ENCODE data around the gene CD34.
A peak's percentile ranks its signal among the peaks of the same experiment; 100 is the strongest.

CD34 gene

GRCh38 chr1:207919523-207920170 is 8.7 kb upstream of the CD34 start:
- TF ChIP-seq CTCF (IDR thresholded peaks at IDR 0.05; ENCODE audit: low read depth, low read length) = no peak
- no peaks in the 10 kb centered on the region for H3K9me3 ChIP-seq (ENCODE audit: severe bottlenecking)
- H3K36me3 ChIP-seq = no peaks in the 10 kb centered on the region
- DNase-seq = peak; percentile 67
- H3K27me3 ChIP-seq (ENCODE audit: insufficient read depth, low read depth, severe bottlenecking) = no peaks in the 10 kb centered on the region
- peak overlapping the region; percentile 65 for H3K27ac ChIP-seq
- no peak overlapping the region for H3K4me3 ChIP-seq (ENCODE audit: low read depth, low read length)

- no peaks in the 10 kb centered on the region for H3K36me3 ChIP-seq
- TF ChIP-seq CTCF (IDR thresholded peaks at IDR 0.05; ENCODE audit: low read depth, low read length) = no peak
- no peaks in the 10 kb centered on the region for H3K9me3 ChIP-seq (ENCODE audit: severe bottlenecking)
- DNase-seq = no peak
- no peaks in the 10 kb centered on the region for H3K27me3 ChIP-seq (ENCODE audit: insufficient read depth, low read depth, severe bottlenecking)
- no peak overlapping the region for H3K4me3 ChIP-seq (ENCODE audit: low read depth, low read length)
- peak overlapping the region; percentile 65 for H3K27ac ChIP-seq
Measured at GRCh38 chr1:207918581-207918980, 7.7 kb upstream of the CD34 start.

GRCh38 chr1:207918011-207918410 is 7.1 kb upstream of the CD34 start:
- Histone ChIP-seq H3K27me3 (ENCODE audit: insufficient read depth, low read depth, severe bottlenecking) (no peaks in the 10 kb centered on the region), H3K27ac (peak overlapping the region; percentile 65), H3K9me3 (ENCODE audit: severe bottlenecking) (no peaks in the 10 kb centered on the region), H3K36me3 (no peaks in the 10 kb centered on the region), H3K4me3 (ENCODE audit: low read depth, low read length) (no peak overlapping the region)
- no peak for TF ChIP-seq CTCF (IDR thresholded peaks at IDR 0.05; ENCODE audit: low read depth, low read length)
- peak; percentile 83 for DNase-seq

GRCh38 chr1:207917080-207917479 is 6.2 kb upstream of the CD34 start:
- Histone ChIP-seq H3K9me3 (ENCODE audit: severe bottlenecking) (no peaks in the 10 kb centered on the region), H3K36me3 (no peaks in the 10 kb centered on the region), H3K27me3 (ENCODE audit: insufficient read depth, low read depth, severe bottlenecking) (no peaks in the 10 kb centered on the region), H3K27ac (peak overlapping the region; percentile 65; the same call in 1 of the 2 replicates), H3K4me3 (ENCODE audit: low read depth, low read length) (no peak overlapping the region)
- TF ChIP-seq CTCF (IDR thresholded peaks at IDR 0.05; ENCODE audit: low read depth, low read length) = no peak
- no peak for DNase-seq

GRCh38 chr1:207913951-207914350 is 3.0 kb upstream of the CD34 start:
- Histone ChIP-seq H3K27me3 (ENCODE audit: insufficient read depth, low read depth, severe bottlenecking) (no peaks in the 10 kb centered on the region), H3K4me3 (ENCODE audit: low read depth, low read length) (no peak overlapping the region), H3K36me3 (no peaks in the 10 kb centered on the region), H3K9me3 (ENCODE audit: severe bottlenecking) (no peaks in the 10 kb centered on the region), H3K27ac (no peak overlapping the region)
- no peak for DNase-seq
- TF ChIP-seq CTCF (IDR thresholded peaks at IDR 0.05; ENCODE audit: low read depth, low read length) = no peak
